ENCODE results near the gene TBK1.
"Not testable (repeated sequence)": the region's sequence is repeated elsewhere in the genome, so short reads cannot be mapped to it uniquely, and the experiment has no call there.

The TBK1 gene

DNA sequence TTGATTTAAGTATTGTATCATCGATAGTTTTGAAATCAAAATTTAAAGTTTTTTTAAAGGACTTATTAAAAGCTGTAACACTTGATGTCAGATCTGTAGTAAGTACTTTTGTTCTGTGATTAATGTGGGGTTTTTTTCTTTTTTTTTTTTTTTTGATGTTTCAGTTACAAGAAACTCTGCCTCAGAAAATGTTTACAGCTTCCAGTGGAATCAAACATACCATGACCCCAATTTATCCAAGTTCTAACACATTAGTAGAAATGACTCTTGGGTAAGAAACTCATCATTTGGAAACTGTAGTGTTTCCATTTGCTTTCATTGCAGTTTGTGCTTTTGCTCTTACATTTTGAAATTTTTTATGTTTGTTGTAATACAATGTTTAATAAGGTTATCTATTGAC, 45.6 kb downstream of the TBK1 start:
- no peak for DNase-seq

DNA sequence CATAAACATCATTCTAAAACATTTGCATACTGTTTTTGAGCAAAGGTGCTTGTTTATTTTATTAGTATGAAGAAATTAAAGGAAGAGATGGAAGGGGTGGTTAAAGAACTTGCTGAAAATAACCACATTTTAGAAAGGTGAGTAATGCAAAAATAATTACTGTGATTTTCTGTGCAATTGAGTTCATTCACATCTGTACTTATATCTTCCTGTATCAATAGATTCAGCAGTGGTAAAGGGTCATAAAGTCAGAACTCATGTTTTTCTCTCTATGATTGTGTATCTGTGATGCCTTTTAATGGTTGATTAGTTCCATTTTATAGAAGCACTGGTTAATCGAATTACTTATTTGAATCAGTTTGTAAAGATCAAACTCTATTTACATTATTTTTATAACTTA, 46.0 kb downstream of the TBK1 start:
- no peak for DNase-seq

- DNase-seq = no peak
Observed at GRCh38 chr12:64500394-64500793, 48.5 kb downstream of the TBK1 start.

GRCh38 chr12:64501486-64501885, 49.6 kb downstream of the TBK1 start:
- DNase-seq = no peak

- no peak for DNase-seq
Observed at GRCh38 chr12:64506955-64507354, 55.0 kb downstream of the TBK1 start.

DNA sequence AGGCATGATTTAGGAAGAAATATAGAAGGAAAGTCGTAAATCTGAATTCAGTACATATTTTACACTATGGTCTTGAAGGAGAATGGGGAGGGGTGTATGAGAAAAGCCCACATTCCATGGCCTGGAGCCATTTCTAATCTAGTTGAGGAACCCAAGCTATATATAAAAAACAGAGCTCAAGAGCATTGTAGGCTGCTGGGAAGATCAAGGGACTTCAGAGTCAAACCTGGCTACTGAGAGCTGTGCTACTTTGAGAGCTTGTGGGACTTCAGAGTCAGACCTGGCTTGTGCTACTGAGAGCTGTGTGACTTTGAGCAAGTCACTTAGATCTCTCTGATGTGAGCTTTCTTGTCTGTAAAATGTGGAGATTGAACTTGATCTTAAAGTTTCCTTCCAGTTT, 58.7 kb downstream of the TBK1 start:
- no peak for DNase-seq

DNA sequence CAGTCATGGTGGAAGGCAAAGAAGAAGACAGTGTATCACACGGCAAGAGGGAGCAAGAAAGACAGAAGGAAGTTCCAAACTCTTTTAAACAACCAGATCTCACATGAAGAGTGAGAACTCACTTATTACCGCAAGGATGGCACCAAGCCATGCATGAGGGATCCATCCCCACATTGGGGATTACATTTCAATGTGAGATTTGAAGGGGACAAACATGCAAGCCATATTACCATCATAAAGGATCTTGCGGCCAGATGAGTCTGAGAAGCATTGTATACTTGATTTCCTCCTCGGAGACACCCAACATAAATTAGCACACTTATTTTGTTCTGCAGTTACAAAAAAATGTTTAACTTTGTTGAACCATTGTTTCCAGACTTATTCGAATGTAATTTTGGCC, 66.5 kb downstream of the TBK1 start:
- no peak for DNase-seq

DNA sequence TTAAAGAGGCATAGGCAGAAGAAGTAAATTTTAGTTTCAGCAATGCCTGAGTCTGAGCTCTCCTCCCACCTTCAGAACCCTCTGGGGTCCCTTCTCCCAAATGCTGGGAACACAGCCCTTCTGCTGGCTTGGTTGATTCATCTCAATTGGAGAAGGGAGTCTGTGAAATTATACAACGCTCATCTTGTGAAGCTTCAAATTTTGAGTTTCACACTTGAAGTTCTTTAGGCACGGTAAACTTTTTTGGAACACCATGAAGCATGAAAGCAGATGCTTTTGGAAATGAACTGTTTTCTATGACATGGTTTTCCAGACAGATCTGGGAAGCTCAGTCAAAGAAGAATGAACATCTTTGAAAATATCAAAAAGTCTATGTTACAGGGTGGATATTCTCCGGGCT, 69.9 kb downstream of the TBK1 start:
- no peak for DNase-seq

DNA sequence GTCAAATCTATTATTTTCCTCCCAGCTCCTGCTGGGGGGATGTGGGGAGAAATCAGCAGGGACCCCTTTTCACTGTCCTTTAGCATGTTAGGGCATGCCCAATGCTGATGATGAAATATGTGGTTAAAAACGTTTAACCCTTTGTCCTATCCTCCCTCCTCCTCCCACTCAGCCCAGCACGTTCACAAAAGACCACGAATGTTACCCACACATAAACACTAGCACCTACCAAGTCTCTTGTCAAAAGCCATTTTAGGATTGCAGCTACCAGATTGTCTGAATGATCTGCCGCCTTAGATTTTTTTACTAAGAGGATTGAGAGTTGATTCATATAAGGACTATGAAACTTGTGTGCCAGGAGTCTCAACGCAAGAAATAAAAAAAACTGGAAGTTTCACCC, 70.4 kb downstream of the TBK1 start:
- no peak for DNase-seq

DNA sequence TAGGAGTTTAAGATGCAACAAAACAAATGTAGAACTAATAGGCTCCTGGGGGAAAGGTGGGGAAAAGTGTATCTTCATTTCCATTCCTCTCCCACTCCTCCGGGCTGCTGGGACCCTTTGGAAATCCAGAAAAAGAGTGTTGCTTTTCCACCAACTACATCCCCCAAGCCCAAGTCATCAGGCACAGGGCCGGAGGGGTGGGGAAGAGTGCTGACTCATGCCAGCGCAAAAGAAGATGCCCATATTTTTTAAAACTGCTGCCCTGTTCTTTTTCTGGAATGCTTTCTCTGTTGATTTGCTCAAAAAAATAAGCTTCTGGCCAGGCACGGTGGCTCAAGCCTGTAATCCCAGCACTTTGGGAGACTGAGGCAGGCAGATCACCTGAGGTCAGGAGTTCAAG, 70.9 kb downstream of the TBK1 start:
- no peak for DNase-seq

DNA sequence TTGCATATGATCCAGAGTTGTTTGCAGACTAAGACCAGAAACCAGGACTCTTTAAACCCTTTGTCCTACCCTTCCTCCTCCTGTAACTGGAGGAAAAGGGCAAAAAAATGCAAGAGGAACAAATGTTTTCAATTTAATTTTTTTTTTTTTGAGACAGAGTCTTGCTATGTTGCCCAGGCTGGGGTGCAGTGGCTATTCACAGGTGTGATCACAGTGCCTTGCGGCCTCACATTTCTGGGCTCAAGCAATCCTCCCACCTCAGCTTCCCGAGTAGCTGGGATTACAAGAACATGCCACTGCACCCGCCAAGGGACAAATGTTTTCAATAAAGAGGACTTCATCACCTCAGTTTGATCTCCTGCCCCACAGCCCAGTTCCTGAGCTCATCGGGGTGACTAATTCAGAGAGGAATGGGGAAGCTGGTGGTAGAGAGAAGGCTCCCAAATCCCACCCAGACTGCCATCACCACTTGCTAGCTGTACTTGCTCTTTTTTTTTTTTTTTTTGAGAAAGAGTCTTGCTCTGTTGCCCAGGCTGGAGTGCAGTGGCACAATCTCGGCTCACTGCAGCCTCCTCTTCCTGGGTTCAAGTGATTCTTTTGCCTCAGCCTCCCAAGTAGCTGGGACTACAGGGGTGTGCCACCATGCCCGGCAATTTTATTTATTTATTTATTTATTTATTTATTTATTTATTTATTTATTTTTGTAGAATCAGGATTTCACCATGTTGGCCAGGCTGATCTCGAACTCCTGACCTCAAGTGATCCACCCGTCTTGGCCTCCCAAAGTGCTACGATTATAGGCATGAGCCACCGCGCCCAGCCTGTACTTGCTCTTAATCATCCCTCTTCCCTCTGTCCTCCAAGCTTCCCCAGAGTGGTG, 71.9 kb downstream of the TBK1 start:
- DNase-seq = not testable (repeated sequence)

- DNase-seq = no peak
Observed at GRCh38 chr12:64525461-64526160, 73.7 kb downstream of the TBK1 start.

GRCh38 chr12:64526859-64527258, 74.9 kb downstream of the TBK1 start:
- DNase-seq = no peak

DNA sequence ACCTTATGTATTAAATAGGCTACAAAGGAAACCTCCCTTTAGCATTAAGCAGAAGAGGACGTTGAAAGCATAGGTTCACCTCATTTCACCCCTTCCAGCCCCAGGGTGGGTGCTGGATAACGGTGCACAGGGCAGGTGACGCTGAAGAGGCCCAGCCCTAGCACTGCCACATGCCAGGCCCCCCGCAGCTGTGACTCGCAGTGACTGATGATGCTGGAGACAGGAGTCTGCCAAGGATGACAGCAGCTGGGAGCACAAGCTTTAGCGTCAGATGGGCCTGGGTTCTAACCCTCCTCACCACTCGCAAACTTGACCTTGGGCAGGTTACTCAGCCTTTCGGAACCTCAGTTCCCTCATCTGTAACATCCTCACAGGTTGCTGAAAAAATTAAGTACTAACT, 76.7 kb downstream of the TBK1 start:
- DNase-seq = no peak

GRCh38 chr12:64530566-64530965, 78.6 kb downstream of the TBK1 start:
- DNase-seq = no peak

DNA sequence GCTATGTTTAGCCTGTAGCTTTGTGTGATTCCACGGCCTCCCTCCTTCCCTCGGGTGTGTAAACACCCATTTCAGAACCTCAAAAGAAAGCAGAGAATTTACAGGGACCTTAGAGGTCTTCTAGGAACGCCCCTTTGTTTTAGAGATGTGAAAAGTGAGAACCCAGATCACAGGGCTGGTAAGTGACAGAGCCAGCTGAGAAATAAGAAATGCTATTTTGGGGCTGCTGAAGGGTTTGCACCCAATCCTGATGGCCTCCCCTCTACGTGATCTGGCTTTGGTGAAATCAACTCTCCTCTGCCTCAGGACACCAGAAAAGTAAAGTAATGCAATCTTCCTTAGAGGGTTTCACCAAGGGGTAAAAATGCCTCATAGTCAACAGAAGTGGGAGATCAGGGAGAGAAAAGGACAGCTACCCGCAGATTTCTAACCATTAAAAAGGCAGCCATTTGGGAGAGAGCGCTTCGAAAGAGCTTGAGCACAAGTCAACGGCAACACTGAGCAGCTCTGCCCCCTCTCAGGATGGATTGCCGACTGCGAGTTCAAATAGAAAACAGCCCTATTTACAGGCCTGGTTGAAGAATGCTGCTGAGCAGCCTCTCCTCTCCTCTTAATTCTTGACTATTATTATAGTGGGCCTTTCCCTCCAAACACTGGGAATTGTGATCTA, 79.9 kb downstream of the TBK1 start:
- no peak for DNase-seq

DNA sequence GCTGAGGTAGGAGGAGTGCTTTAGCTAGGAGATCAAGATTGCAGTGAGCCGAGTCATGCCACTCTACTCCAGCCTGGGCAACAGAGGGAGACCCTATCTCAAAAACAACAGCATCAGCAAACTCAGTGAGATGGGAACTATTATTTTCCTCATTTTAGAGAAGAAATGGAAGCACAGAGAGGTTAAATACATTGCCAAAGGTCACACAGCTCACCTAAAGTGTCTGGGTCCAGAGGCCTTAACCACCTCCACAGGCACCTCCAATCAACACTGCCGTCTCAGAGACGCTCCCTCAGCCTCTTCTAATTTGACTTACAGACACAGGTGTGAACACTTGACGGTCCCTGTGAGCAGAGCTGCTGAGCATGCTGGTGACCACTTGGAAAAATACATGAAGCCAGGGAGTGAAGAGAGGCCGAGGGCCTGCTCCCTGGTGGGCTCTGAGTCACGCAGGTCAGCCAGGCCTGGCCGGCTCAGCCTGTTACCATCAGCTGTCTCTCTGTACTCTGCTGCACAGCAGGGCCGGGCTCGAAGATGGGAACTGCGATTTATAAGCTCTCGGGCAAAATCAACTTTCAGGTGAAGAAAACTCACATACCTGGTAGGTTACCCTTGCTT, 80.9 kb downstream of the TBK1 start:
- DNase-seq = no peak

GRCh38 chr12:64534672-64535199, 82.8 kb downstream of the TBK1 start:
- no peak for DNase-seq

- no peak for DNase-seq
Observed at GRCh38 chr12:64538121-64538520, 86.2 kb downstream of the TBK1 start.

DNA sequence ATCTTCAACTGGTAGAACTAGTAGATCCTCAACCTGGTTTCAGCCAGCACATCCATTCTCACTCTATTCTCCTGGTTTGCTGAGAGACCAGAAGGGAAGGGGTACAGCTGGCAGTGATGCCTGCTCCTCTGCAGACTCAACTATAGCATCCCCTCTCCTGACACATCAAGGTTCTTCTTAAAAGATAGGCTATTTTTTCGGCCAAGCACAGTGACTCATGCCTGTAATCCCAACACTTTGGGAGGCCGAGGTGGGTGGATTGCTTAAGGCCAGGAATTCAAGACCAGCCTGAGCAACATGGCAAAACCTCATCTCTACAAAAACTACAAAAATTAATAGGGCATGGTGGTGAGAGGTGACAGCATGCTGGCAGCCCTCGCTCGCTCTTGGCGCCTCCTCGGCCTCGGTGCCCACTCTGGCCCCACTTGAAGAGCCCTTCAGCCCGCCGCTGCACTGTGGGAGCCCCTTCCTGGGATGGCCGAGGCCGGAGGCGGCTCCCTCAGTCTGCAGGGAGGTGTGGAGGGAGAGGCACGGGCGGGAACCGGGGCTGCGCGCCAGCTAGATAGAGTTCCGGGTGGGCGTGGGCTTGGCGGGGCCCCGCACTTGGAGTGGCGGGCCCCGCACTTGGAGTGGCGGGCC, 90.6 kb downstream of the TBK1 start:
- DNase-seq = not testable (repeated sequence)

GRCh38 chr12:64544371-64545080, 92.6 kb downstream of the TBK1 start:
- DNase-seq = no peak

- no peak for DNase-seq
Observed at GRCh38 chr12:64545081-64545382, 93.1 kb downstream of the TBK1 start.

Data from CD4-positive, alpha-beta T cell treated with Interleukin-21 for 1 hour (primary cell).